H1 (cell line): ENCODE measurements around the gene ALDH4A1. TPM values are rescaled to one million over a fixed set of nuclear protein-coding genes. Genes with fewer than 3 reads are reported as not detected.

Experiments used
- CTCF ChIA-PET: fragments of 300-600 bp; sonication (Branson Sonifier 250); formaldehyde crosslinking; loops from one replicate; lab custom pipeline; 2021; ENCODE audit not compliant: partially characterized antibody; lab: Charles Lee
- POLR2A ChIA-PET: fragments of 300-600 bp; sonication (Branson Sonifier 250); formaldehyde crosslinking; loops from one replicate; lab custom pipeline; 2021; ENCODE audit warnings: inconsistent platforms; ENCODE audit not compliant: partially characterized antibody; lab: Charles Lee
- DNase-seq, 2 experiments: peaks; one replicate each; pipeline versions ENCODE4 v3.0.0 to v3.0.0-alpha.2; 2010 to 2022; ENCODE audit warnings: low spot score in 2 of 2, low read depth in 1 of 2, mixed read lengths in 1 of 2
- FAIRE-seq: peaks from 2 replicates; lab custom pipeline; 2011; peaks lifted over from hg19 to GRCh38; lab: Jason Lieb, UNC
- H2AFZ ChIP-seq: 2 replicates; pipeline ENCODE4 v1.8.1; 2012; ENCODE audit warnings: low read length, inconsistent platforms
- H2AK5ac ChIP-seq: 2 replicates; pipeline ENCODE4 v1.6.1; 2013; ENCODE audit warnings: low read depth, low read length
- H2BK120ac ChIP-seq: replicated peaks from 2 replicates; pipeline ENCODE3; 2013; ENCODE audit warnings: low read depth, low read length, inconsistent platforms
- H2BK12ac ChIP-seq: 2 replicates; pipeline ENCODE4 v1.6.1; 2013; ENCODE audit warnings: low read depth, low read length
- H2BK15ac ChIP-seq: 2 replicates; pipeline ENCODE4 v1.6.1; 2013; ENCODE audit warnings: low read length
- H2BK20ac ChIP-seq: 2 replicates; pipeline ENCODE4 v1.6.1; 2013; ENCODE audit warnings: low read length
- H2BK5ac ChIP-seq: 2 replicates; pipeline ENCODE4 v1.6.1; 2013; ENCODE audit warnings: low read depth, low read length
- H3K14ac ChIP-seq: 2 replicates; pipeline ENCODE4 v1.6.1; 2013; ENCODE audit warnings: inconsistent platforms; ENCODE audit not compliant: insufficient read length
- H3K18ac ChIP-seq: 2 replicates; pipeline ENCODE4 v1.6.1; 2013; ENCODE audit warnings: low read length; ENCODE audit errors: extremely low read depth
- H3K23ac ChIP-seq: 2 replicates; pipeline ENCODE4 v1.6.1; 2013; ENCODE audit warnings: inconsistent platforms; ENCODE audit not compliant: insufficient read length
- H3K23me2 ChIP-seq: 2 replicates; pipeline ENCODE4 v1.6.1; 2013; ENCODE audit warnings: low read depth, low read length
- H3K27ac ChIP-seq: 2 replicates; pipeline ENCODE4 v1.6.1; 2011; ENCODE audit warnings: low read depth, low read length, inconsistent platforms
- H3K27me3 ChIP-seq, 4 experiments: replicated peaks in 1 of 4; 1 replicate in 1 of 4; 2 replicates in 3 of 4; pipeline versions ENCODE4 v1.6.1 to v1.8.1; 2011 to 2013; ENCODE audit warnings: low read length in 3 of 4, mild to moderate bottlenecking in 3 of 4, inconsistent platforms in 2 of 4, mixed read lengths in 2 of 4, moderate library complexity in 1 of 4; ENCODE audit not compliant: control insufficient read depth in 3 of 4, insufficient read depth in 3 of 4; ENCODE audit errors: extremely low read depth in 1 of 4
- H3K36me3 ChIP-seq, 4 experiments: 2 replicates each; pipeline versions ENCODE4 v1.6.1 to v1.8.1; 2011 to 2013; ENCODE audit warnings: mild to moderate bottlenecking in 4 of 4, low read length in 3 of 4, moderate library complexity in 2 of 4, control low read depth in 1 of 4, inconsistent platforms in 1 of 4; ENCODE audit not compliant: insufficient read depth in 4 of 4, control insufficient read depth in 2 of 4
- H3K4ac ChIP-seq: replicated peaks from 2 replicates; pipeline ENCODE3; 2013; ENCODE audit warnings: low read length, low read depth, mixed read lengths, inconsistent platforms; ENCODE audit not compliant: insufficient read length
- H3K4me1 ChIP-seq, 4 experiments: replicated peaks in 1 of 4; 1 replicate in 1 of 4; 2 replicates in 3 of 4; pipeline versions ENCODE4 v1.6.1 to v1.8.1; 2011 to 2013; ENCODE audit warnings: low read length in 3 of 4, inconsistent platforms in 2 of 4, mixed read lengths in 1 of 4; ENCODE audit not compliant: insufficient read depth in 4 of 4, control insufficient read depth in 3 of 4
- H3K4me2 ChIP-seq, 2 experiments: 2 replicates each; pipeline versions ENCODE4 v1.6.1 to v1.8.1; 2011 to 2013; ENCODE audit warnings: low read depth in 2 of 2, low read length in 2 of 2, control low read depth in 1 of 2, inconsistent platforms in 1 of 2, mild to moderate bottlenecking in 1 of 2; ENCODE audit not compliant: insufficient read depth in 1 of 2
- H3K4me3 ChIP-seq, 4 experiments: fragments of 200-600, 300-600 bp in 1 of 4; sonication (generic), shearing (Covaris generic), sonication (Bioruptor Twin) in 1 of 4; 2 replicates each; pipeline versions ENCODE4 v1.5.1 to v1.8.1; 2011 to 2016; ENCODE audit warnings: low read length in 4 of 4, low read depth in 3 of 4, control low read depth in 2 of 4, inconsistent platforms in 2 of 4, mild to moderate bottlenecking in 2 of 4, mixed read lengths in 1 of 4, moderate library complexity in 1 of 4; ENCODE audit not compliant: insufficient read depth in 2 of 4; ENCODE audit errors: extremely low read depth in 1 of 4
- H3K56ac ChIP-seq: replicated peaks from 2 replicates; pipeline ENCODE3; 2013; ENCODE audit warnings: low read depth, mild to moderate bottlenecking, mixed read lengths, low read length, inconsistent platforms; ENCODE audit not compliant: insufficient read length
- H3K79me1 ChIP-seq: 2 replicates; pipeline ENCODE4 v1.6.1; 2013; ENCODE audit warnings: low read depth, low read length, control low read depth
- H3K79me2 ChIP-seq, 2 experiments: 2 replicates each; pipeline versions ENCODE4 v1.6.1 to v1.8.1; 2012 to 2013; ENCODE audit warnings: low read length in 2 of 2, mild to moderate bottlenecking in 2 of 2, inconsistent platforms in 1 of 2; ENCODE audit not compliant: insufficient read depth in 2 of 2, control insufficient read depth in 1 of 2
- H3K9ac ChIP-seq, 4 experiments: replicated peaks in 1 of 4; 1 replicate in 1 of 4; 2 replicates in 3 of 4; pipeline versions ENCODE4 v1.6.1 to v1.8.1; 2011 to 2013; ENCODE audit warnings: low read depth in 3 of 4, low read length in 3 of 4, control low read depth in 2 of 4, mild to moderate bottlenecking in 2 of 4, moderate library complexity in 2 of 4, inconsistent platforms in 1 of 4; ENCODE audit errors: extremely low read depth in 1 of 4
- H3K9me3 ChIP-seq, 2 experiments: 2 replicates each; pipeline versions ENCODE4 v1.6.1 to v1.8.1; 2012 to 2013; ENCODE audit warnings: mild to moderate bottlenecking in 2 of 2, moderate library complexity in 2 of 2, control low read depth in 1 of 2, inconsistent platforms in 1 of 2, low read depth in 1 of 2, low read length in 1 of 2, mixed read lengths in 1 of 2; ENCODE audit not compliant: insufficient read depth in 2 of 2
- H4K20me1 ChIP-seq, 2 experiments: replicated peaks in 1 of 2; 2 replicates each; pipeline versions ENCODE3 to v1.8.1; 2011 to 2013; ENCODE audit warnings: inconsistent platforms in 2 of 2, low read length in 2 of 2, mild to moderate bottlenecking in 1 of 2; ENCODE audit not compliant: insufficient read depth in 2 of 2, control insufficient read depth in 1 of 2
- H4K5ac ChIP-seq: 2 replicates; pipeline ENCODE4 v1.6.1; 2013; ENCODE audit warnings: low read length, low read depth, mixed read lengths, inconsistent platforms; ENCODE audit not compliant: insufficient read length
- H4K8ac ChIP-seq: 2 replicates; pipeline ENCODE4 v1.8.0; 2013; ENCODE audit warnings: mild to moderate bottlenecking, moderate library complexity, low read length, inconsistent platforms; ENCODE audit not compliant: insufficient read depth; ENCODE audit errors: extremely low read depth
- H4K91ac ChIP-seq: replicated peaks from 2 replicates; pipeline ENCODE3; 2013; ENCODE audit warnings: low read length, mixed read lengths, inconsistent platforms; ENCODE audit not compliant: insufficient read length
- CEBPB ChIP-seq: IDR thresholded peaks from 2 replicates; pipeline ENCODE4 v1.6.1; 2012; ENCODE audit warnings: low read depth, low read length
- GTF2F1 ChIP-seq: IDR thresholded peaks from 2 replicates; pipeline ENCODE4 v1.6.1; 2012; ENCODE audit warnings: low read depth, low read length, improper control_type of control experiment, borderline replicate concordance
- MAX ChIP-seq: IDR thresholded peaks from 2 replicates; pipeline ENCODE4 v1.6.1; 2012; ENCODE audit warnings: inconsistent platforms
- RXRA ChIP-seq: IDR thresholded peaks from 2 replicates; pipeline ENCODE4 v1.6.1; 2011; ENCODE audit warnings: low read depth, mild to moderate bottlenecking, low read length, moderate library complexity; ENCODE audit not compliant: insufficient read depth
- SIRT6 ChIP-seq: IDR thresholded peaks from one replicate; pipeline ENCODE4 v1.7.1; 2012; ENCODE audit warnings: low read length, inconsistent platforms
- TCF12 ChIP-seq: IDR thresholded peaks from 2 replicates; pipeline ENCODE4 v1.6.1; 2011; ENCODE audit warnings: low read depth, mild to moderate bottlenecking, low read length
- WGBS, 2 experiments: shearing (Covaris generic) in 1 of 2; methylation state at CpG; one replicate each; pipeline versions ENCODE4 v1.1.6 to v1.1.7; 2013 to 2015; ENCODE audit warnings: low lambda C conversion rate in 2 of 2, mixed read lengths in 2 of 2, inconsistent platforms in 1 of 2, low coverage in 1 of 2, missing lambda C conversion rate in 1 of 2; ENCODE audit not compliant: insufficient replicate concordance in 2 of 2, insufficient coverage in 1 of 2, insufficient read length in 1 of 2; ENCODE audit errors: extremely low coverage in 1 of 2, missing lambda C conversion rate in 1 of 2; 5-methylcytosine and 5-hydroxymethylcytosine counted together
- polyA plus RNA-seq, 7 experiments: library from polyadenylated mRNA; depleted of rRNA in 3 of 7; stranded (reverse) in 5 of 7; unstranded in 2 of 7; fragments of >200 nt in 5 of 7; fragments of 200-250 nt in 2 of 7; gene quantifications; 1 replicate in 5 of 7; 2 replicates in 1 of 7; 4 replicates in 1 of 7; pipeline versions ENCODE4 v1.2.1 to v1.2.3, GENCODE V29; 2011 to 2013; ENCODE audit warnings: missing spikeins in 2 of 7, mixed read lengths in 2 of 7
- total RNA-seq: library from RNA; stranded (reverse); fragmentation: NEBNext Ultra II Directional; extraction: Animal tissue kit (Norgen Biotek cat#: 25700); gene quantifications from 2 replicates; pipeline ENCODE4 v1.2.1, GENCODE V29; 2021

Gene ALDH4A1
- total and polyA plus RNA-seq, 2 of the 8 experiments (the other 6 are each of a cell fraction or from before 2014, with no cell fraction given) = 30.3 to 35.9 TPM

DNA sequence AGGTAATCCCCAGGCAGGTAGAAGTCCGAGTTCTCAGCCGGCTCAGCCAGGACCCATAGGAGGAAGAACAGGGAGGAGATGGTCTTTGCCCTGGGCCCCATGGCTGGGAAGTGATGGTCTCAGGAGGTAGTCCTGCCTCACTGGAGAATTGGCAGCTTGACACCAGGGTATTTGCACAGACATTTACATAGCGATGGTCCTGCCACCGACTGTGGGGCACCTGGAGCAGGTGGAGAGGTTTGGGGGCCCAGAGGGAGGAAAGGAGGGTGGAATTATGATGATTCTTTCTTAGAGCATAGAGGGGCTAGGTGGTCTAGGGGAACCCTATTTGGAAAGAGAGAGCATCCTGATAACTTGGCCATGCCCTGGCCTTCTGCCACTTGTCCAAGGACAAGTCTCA is 42.8 kb downstream of the ALDH4A1 start, which contains the start of gene TAS1R2:
Gene TAS1R2, minus strand, starts transcription at position 101 of the 400 bp plus-strand sequence. Its CDS starts 0 bp downstream, at position 101.
- FAIRE-seq (no peak), DNase-seq (no peak)
- Histone ChIP-seq H2BK12ac (no peak within 1 kb of the TSS), H3K27ac (no peak within 1 kb of the TSS), H4K5ac (no peak within 1 kb of the TSS), H4K91ac (no peak within 1 kb of the TSS), H4K8ac (no peak within 1 kb of the TSS), H2BK20ac (no peak within 1 kb of the TSS), H3K23ac (no peak within 1 kb of the TSS), H3K79me2 (no peaks in the 10 kb centered on the region), H2AK5ac (no peak within 1 kb of the TSS), H3K79me1 (no peaks in the 10 kb centered on the region), H2BK15ac (no peak within 1 kb of the TSS), H3K36me3 (no peaks in the 10 kb centered on the region; a peak in 1 of 8 replicates), H3K27me3 (peaks cover 0 to 4% (median 0%) of the 10 kb centered on the region in 4 experiments; a peak in 3 of 7 replicates), H4K20me1 (peaks cover 0 to 8% of the 10 kb centered on the region in 2 experiments), H2AFZ (no peak within 1 kb of the TSS), H3K4me1 (no peaks in the 10 kb centered on the region), H3K4me3 (no peak within 1 kb of the TSS), H2BK5ac (no peak within 1 kb of the TSS), H3K18ac (no peak within 1 kb of the TSS), H3K9me3 (no peaks in the 10 kb centered on the region), H3K14ac (no peak within 1 kb of the TSS), H3K4me2 (no peak within 1 kb of the TSS), H3K9ac (no peak within 1 kb of the TSS), H3K4ac (no peak within 1 kb of the TSS), H2BK120ac (no peak within 1 kb of the TSS), H3K56ac (no peak within 1 kb of the TSS), H3K23me2 (peaks cover 12% of the 10 kb centered on the region; the same call in 1 of the 2 replicates)
- ChIA-PET POLR2A (no interaction called here), CTCF (interaction anchor here (1.0 to 3.1 kb wide), 2 partner anchors 12 kb away, joined by 3 to 16 read pairs; no protein-coding TSS in a partner anchor)
- 77% methylated on average over 4 of the region's 4 CpGs; no CpG with 5 or more reads in 1 of the 2 experiments for WGBS, 2 experiments
- TF ChIP-seq TCF12 = no peak
- TF ChIP-seq RXRA = no peak
- TF ChIP-seq CEBPB = no peak
- TF ChIP-seq GTF2F1 = no peak
- no peak for TF ChIP-seq SIRT6
- TF ChIP-seq MAX = no peak
